NB4 (cell line): ENCODE measurements around the gene TNFRSF18.

ENCODE experiments used
- MYC ChIP-seq: IDR thresholded peaks from 2 replicates; pipeline ENCODE4 v1.6.1; 2011; ENCODE audit warnings: low read depth, low read length
- POLR2A ChIP-seq: IDR thresholded peaks from 2 replicates; pipeline ENCODE4 v1.6.1; 2011; ENCODE audit warnings: mild to moderate bottlenecking; ENCODE audit not compliant: insufficient read length; ENCODE audit errors: extremely low read depth
- TF ChIP-seq, protein P1 (sequence below): IDR thresholded peaks from one replicate; pipeline ENCODE4 v1.5.1; 2012; ENCODE audit warnings: low read depth, low read length
- TF ChIP-seq, protein P2 (sequence below): IDR thresholded peaks from 2 replicates; pipeline ENCODE4 v1.6.1; 2011; ENCODE audit warnings: low read depth, low read length

DNA sequence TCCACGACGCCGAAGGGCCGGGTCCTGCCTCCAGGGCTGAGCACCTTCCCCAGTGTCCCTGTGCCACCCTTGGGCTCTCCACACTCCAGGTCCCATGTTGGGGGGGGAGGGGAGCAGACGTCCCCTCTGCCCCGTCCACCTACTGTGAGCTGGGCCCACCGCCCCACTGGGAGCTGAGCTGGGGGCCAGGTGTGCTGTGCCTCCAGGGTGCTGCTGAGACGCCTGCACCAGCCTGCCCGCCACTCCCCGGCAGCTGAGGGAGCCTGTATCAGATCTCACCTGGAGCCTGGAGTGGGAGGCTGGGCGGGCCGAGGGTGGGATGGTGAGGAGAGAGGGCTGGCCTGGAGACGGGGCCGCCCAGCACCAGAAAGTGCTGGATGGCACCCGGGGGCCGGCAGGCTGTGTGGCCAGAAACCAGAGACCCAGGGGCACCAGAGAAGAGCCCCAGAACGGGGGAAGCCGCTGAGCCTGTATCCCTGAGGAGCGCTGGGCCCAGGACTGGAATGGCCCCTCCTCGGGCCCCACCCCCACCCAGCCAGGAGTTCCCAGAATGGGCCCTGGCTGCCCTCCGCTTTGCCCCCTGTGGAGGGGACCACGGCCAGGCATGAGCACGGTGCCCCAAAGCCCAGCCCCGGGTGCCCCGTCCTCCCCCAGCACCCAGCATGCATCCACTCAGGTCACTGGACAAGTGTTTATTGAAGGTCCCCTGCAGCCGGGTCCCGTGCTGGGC lies 3.4 kb downstream of the TNFRSF18 start:
- TF ChIP-seq, protein P1, sequence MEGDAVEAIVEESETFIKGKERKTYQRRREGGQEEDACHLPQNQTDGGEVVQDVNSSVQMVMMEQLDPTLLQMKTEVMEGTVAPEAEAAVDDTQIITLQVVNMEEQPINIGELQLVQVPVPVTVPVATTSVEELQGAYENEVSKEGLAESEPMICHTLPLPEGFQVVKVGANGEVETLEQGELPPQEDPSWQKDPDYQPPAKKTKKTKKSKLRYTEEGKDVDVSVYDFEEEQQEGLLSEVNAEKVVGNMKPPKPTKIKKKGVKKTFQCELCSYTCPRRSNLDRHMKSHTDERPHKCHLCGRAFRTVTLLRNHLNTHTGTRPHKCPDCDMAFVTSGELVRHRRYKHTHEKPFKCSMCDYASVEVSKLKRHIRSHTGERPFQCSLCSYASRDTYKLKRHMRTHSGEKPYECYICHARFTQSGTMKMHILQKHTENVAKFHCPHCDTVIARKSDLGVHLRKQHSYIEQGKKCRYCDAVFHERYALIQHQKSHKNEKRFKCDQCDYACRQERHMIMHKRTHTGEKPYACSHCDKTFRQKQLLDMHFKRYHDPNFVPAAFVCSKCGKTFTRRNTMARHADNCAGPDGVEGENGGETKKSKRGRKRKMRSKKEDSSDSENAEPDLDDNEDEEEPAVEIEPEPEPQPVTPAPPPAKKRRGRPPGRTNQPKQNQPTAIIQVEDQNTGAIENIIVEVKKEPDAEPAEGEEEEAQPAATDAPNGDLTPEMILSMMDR: no peak
- TF ChIP-seq POLR2A: no peak
- TF ChIP-seq, protein P2, sequence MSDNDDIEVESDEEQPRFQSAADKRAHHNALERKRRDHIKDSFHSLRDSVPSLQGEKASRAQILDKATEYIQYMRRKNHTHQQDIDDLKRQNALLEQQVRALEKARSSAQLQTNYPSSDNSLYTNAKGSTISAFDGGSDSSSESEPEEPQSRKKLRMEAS: no peak
- TF ChIP-seq MYC: no peak
